Measurements from ENCODE around the gene TNNT1.

TNNT1 gene

GRCh38 chr19:55096061-55096701, 52.8 kb downstream of the TNNT1 start:
- Histone ChIP-seq H3K9me3 (ENCODE audit: insufficient read depth, low read length) (no peaks in the 10 kb centered on the region), H3K36me3 (ENCODE audit: insufficient read depth, insufficient read length, low read length) (peaks cover 38% of the 10 kb centered on the region), H3K4me3 (ENCODE audit: insufficient read length, low read depth) (no peak overlapping the region), H3K27me3 (ENCODE audit: insufficient read depth, insufficient read length) (no peaks in the 10 kb centered on the region), H3K9ac (ENCODE audit: insufficient read length, low read depth) (peak overlapping the region; percentile 21), H3K4me1 (ENCODE audit: insufficient read depth, insufficient read length) (peaks cover 12% of the 10 kb centered on the region)
- TF ChIP-seq YY1 (IDR thresholded peaks at IDR 0.05; ENCODE audit: insufficient read depth, insufficient read length) (no peak), SUZ12 (IDR thresholded peaks at IDR 0.05; ENCODE audit: extremely low read depth, insufficient read depth, insufficient read length) (no peak), ZNF274 (IDR thresholded peaks at IDR 0.05; ENCODE audit: low read depth, low read length) (no peak)
- DNase-seq (ENCODE audit: low read depth, low spot score), result no peak

GRCh38 chr19:55095260-55096060, 53.5 kb downstream of the TNNT1 start:
- TF ChIP-seq SUZ12 (IDR thresholded peaks at IDR 0.05; ENCODE audit: extremely low read depth, insufficient read depth, insufficient read length), result no peak
- TF ChIP-seq YY1 (IDR thresholded peaks at IDR 0.05; ENCODE audit: insufficient read depth, insufficient read length), result no peak
- TF ChIP-seq ZNF274 (IDR thresholded peaks at IDR 0.05; ENCODE audit: low read depth, low read length), result no peak
- Histone ChIP-seq H3K27me3 (ENCODE audit: insufficient read depth, insufficient read length) (no peaks in the 10 kb centered on the region), H3K36me3 (ENCODE audit: insufficient read depth, insufficient read length, low read length) (peaks cover 45% of the 10 kb centered on the region), H3K9ac (ENCODE audit: insufficient read length, low read depth) (peak overlapping the region; percentile 10), H3K4me3 (ENCODE audit: insufficient read length, low read depth) (no peak overlapping the region), H3K4me1 (ENCODE audit: insufficient read depth, insufficient read length) (peaks cover 12% of the 10 kb centered on the region), H3K9me3 (ENCODE audit: insufficient read depth, low read length) (no peaks in the 10 kb centered on the region)
- DNase-seq (ENCODE audit: low read depth, low spot score), result no peak

- H3K9me3 ChIP-seq (ENCODE audit: insufficient read depth, low read length), result no peaks in the 10 kb centered on the region
- H3K4me1 ChIP-seq (ENCODE audit: insufficient read depth, insufficient read length), result peaks cover 12% of the 10 kb centered on the region
Observed at GRCh38 chr19:55094456-55095259, 54.3 kb downstream of the TNNT1 start.

GRCh38 chr19:55092423-55093318, 56.3 kb downstream of the TNNT1 start:
- H3K4me3 ChIP-seq (ENCODE audit: insufficient read length, low read depth), result no peak overlapping the region
- no peak for DNase-seq (ENCODE audit: low read depth, low spot score)
- H3K36me3 ChIP-seq (ENCODE audit: insufficient read depth, insufficient read length, low read length), result peaks cover 41% of the 10 kb centered on the region
- H3K9me3 ChIP-seq (ENCODE audit: insufficient read depth, low read length), result no peaks in the 10 kb centered on the region
- TF ChIP-seq SUZ12 (IDR thresholded peaks at IDR 0.05; ENCODE audit: extremely low read depth, insufficient read depth, insufficient read length), result no peak
- TF ChIP-seq ZNF274 (IDR thresholded peaks at IDR 0.05; ENCODE audit: low read depth, low read length), result no peak
- no peak overlapping the region for H3K9ac ChIP-seq (ENCODE audit: insufficient read length, low read depth)
- peaks cover 19% of the 10 kb centered on the region for H3K4me1 ChIP-seq (ENCODE audit: insufficient read depth, insufficient read length)
- no peaks in the 10 kb centered on the region for H3K27me3 ChIP-seq (ENCODE audit: insufficient read depth, insufficient read length)

More at GRCh38 chr19:55094456-55095259, 54.3 kb downstream of the TNNT1 start:
- no peak for DNase-seq (ENCODE audit: low read depth, low spot score)
- H3K36me3 ChIP-seq (ENCODE audit: insufficient read depth, insufficient read length, low read length), result peaks cover 46% of the 10 kb centered on the region
- no peak overlapping the region for H3K4me3 ChIP-seq (ENCODE audit: insufficient read length, low read depth)
- no peaks in the 10 kb centered on the region for H3K27me3 ChIP-seq (ENCODE audit: insufficient read depth, insufficient read length)
- no peak for TF ChIP-seq SUZ12 (IDR thresholded peaks at IDR 0.05; ENCODE audit: extremely low read depth, insufficient read depth, insufficient read length)
- no peak for TF ChIP-seq YY1 (IDR thresholded peaks at IDR 0.05; ENCODE audit: insufficient read depth, insufficient read length)
- no peak for TF ChIP-seq ZNF274 (IDR thresholded peaks at IDR 0.05; ENCODE audit: low read depth, low read length)
- peak overlapping the region; percentile 10 for H3K9ac ChIP-seq (ENCODE audit: insufficient read length, low read depth)

- H3K36me3 ChIP-seq (ENCODE audit: insufficient read depth, insufficient read length, low read length), result peaks cover 42% of the 10 kb centered on the region
- H3K4me3 ChIP-seq (ENCODE audit: insufficient read length, low read depth), result no peak overlapping the region
- no peaks in the 10 kb centered on the region for H3K9me3 ChIP-seq (ENCODE audit: insufficient read depth, low read length)
- no peak for DNase-seq (ENCODE audit: low read depth, low spot score)
- H3K27me3 ChIP-seq (ENCODE audit: insufficient read depth, insufficient read length), result no peaks in the 10 kb centered on the region
- H3K4me1 ChIP-seq (ENCODE audit: insufficient read depth, insufficient read length), result peaks cover 23% of the 10 kb centered on the region
- TF ChIP-seq ZNF274 (IDR thresholded peaks at IDR 0.05; ENCODE audit: low read depth, low read length) (no peak), SUZ12 (IDR thresholded peaks at IDR 0.05; ENCODE audit: extremely low read depth, insufficient read depth, insufficient read length) (no peak), YY1 (IDR thresholded peaks at IDR 0.05; ENCODE audit: insufficient read depth, insufficient read length) (no peak)
- H3K9ac ChIP-seq (ENCODE audit: insufficient read length, low read depth), result no peak overlapping the region
Observed at GRCh38 chr19:55091955-55092354, 57.1 kb downstream of the TNNT1 start.

- H3K4me1 ChIP-seq (ENCODE audit: insufficient read depth, insufficient read length), result peaks cover 23% of the 10 kb centered on the region
- peaks cover 42% of the 10 kb centered on the region for H3K36me3 ChIP-seq (ENCODE audit: insufficient read depth, insufficient read length, low read length)
- TF ChIP-seq YY1 (IDR thresholded peaks at IDR 0.05; ENCODE audit: insufficient read depth, insufficient read length), result no peak
- no peak for TF ChIP-seq SUZ12 (IDR thresholded peaks at IDR 0.05; ENCODE audit: extremely low read depth, insufficient read depth, insufficient read length)
- no peak for TF ChIP-seq ZNF274 (IDR thresholded peaks at IDR 0.05; ENCODE audit: low read depth, low read length)
- no peaks in the 10 kb centered on the region for H3K27me3 ChIP-seq (ENCODE audit: insufficient read depth, insufficient read length)
- DNase-seq (ENCODE audit: low read depth, low spot score), result no peak
- no peak overlapping the region for H3K4me3 ChIP-seq (ENCODE audit: insufficient read length, low read depth)
- no peak overlapping the region for H3K9ac ChIP-seq (ENCODE audit: insufficient read length, low read depth)
- H3K9me3 ChIP-seq (ENCODE audit: insufficient read depth, low read length), result no peaks in the 10 kb centered on the region
Observed at GRCh38 chr19:55091126-55091910, 57.7 kb downstream of the TNNT1 start.

All from NT2/D1 (cell line).